NOMO-1 treated with DMSO at 0.1 percent for 48 hours (cell line): Measurements from ENCODE around the gene HTR3C.
"Not testable (repeated sequence)": the region's sequence is repeated elsewhere in the genome, so short reads cannot be mapped to it uniquely, and the experiment has no call there.

Experiments used
- DNase-seq: peaks from one replicate; lab custom pipeline; 2025; ENCODE audit not compliant: unreplicated experiment; lab: John Stamatoyannopoulos, UW

HTR3C gene

GRCh38 chr3:184030536-184030935 is 22.3 kb upstream of the HTR3C start:
- DNase-seq, result peak; percentile 70

- peak; percentile 82 for DNase-seq
Observed at GRCh38 chr3:184031187-184031792, 21.6 kb upstream of the HTR3C start, which contains the start of gene HTR3D. Gene HTR3D (plus strand): TSS chr3:184031742. CDS start chr3:184031742, 0 bp downstream.

- DNase-seq, result no peak
Observed at GRCh38 chr3:184037816-184038215, 15.0 kb upstream of the HTR3C start.

- DNase-seq, result not testable (repeated sequence)
Observed at GRCh38 chr3:184038307-184038706, 14.5 kb upstream of the HTR3C start.

- peak; percentile 98 for DNase-seq
Observed at GRCh38 chr3:184039414-184039813, 13.4 kb upstream of the HTR3C start.

GRCh38 chr3:184040010-184040409 is 12.8 kb upstream of the HTR3C start:
- DNase-seq, result peak; percentile 29

- DNase-seq, result no peak
Observed at GRCh38 chr3:184042617-184043016, 10.2 kb upstream of the HTR3C start.

GRCh38 chr3:184045995-184046394 is 6.9 kb upstream of the HTR3C start:
- DNase-seq, result no peak

- DNase-seq, result peak; percentile 45
Observed at GRCh38 chr3:184050217-184050847, 2.5 kb upstream of the HTR3C start.

- DNase-seq, result no peak
Observed at GRCh38 chr3:184058029-184058428, 5.2 kb downstream of the HTR3C start.

- DNase-seq, result no peak
Observed at GRCh38 chr3:184059424-184059823, 6.6 kb downstream of the HTR3C start.

- no peak for DNase-seq
Observed at GRCh38 chr3:184062637-184063036, 9.8 kb downstream of the HTR3C start.

GRCh38 chr3:184066211-184066610 is 13.4 kb downstream of the HTR3C start:
- DNase-seq, result no peak

GRCh38 chr3:184067573-184068055 is 14.8 kb downstream of the HTR3C start:
- DNase-seq, result no peak

GRCh38 chr3:184068344-184068743 is 15.5 kb downstream of the HTR3C start:
- DNase-seq, result no peak

GRCh38 chr3:184071142-184071541 is 18.3 kb downstream of the HTR3C start:
- DNase-seq, result not testable (repeated sequence)

GRCh38 chr3:184073621-184074020 is 20.8 kb downstream of the HTR3C start:
- no peak for DNase-seq

- DNase-seq, result no peak
Observed at GRCh38 chr3:184075901-184076300, 23.1 kb downstream of the HTR3C start.

- DNase-seq, result no peak
Observed at GRCh38 chr3:184077881-184078280, 25.0 kb downstream of the HTR3C start.

GRCh38 chr3:184078851-184079250 is 26.0 kb downstream of the HTR3C start:
- DNase-seq, result no peak

- DNase-seq, result no peak
Observed at GRCh38 chr3:184081116-184081830, 28.4 kb downstream of the HTR3C start.

- no peak for DNase-seq
Observed at GRCh38 chr3:184082034-184082433, 29.2 kb downstream of the HTR3C start.
